ENCODE data around the gene DROSHA.

DNA sequence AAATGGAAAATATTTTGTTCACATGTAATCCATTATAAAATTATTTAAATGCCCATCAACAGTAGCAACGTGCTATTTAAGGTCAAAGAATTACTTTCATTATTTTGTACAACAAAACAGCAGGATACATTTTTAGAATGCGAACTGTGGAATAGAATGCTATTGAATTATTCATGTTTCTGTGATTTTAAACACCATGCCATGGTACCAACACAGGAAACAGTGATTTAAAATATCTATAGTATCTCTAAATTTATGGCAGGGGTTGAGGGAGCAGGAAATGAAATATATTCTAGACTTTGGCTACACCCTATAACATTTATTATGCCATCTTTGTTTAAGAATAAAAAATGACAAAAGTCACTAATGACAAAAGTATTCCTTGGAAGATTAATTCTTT lies 62.4 kb downstream of the DROSHA start:
- TF ChIP-seq CTCF (IDR thresholded peaks at IDR 0.05) = no peak
- no peak for TF ChIP-seq POLR2AphosphoS5 (IDR thresholded peaks at IDR 0.05)

Data from stomach (tissue), 4 donors.